Ovary (tissue), 10 donors: ENCODE data around the gene EXOSC10. TPM values are rescaled to one million over a fixed set of nuclear protein-coding genes. Genes with fewer than 3 reads are reported as not detected.

Experiments used
- DNase-seq, 5 donors: peaks; one replicate each; pipeline ENCODE4 v3.0.0-alpha.2; 2019 to 2020
- H3K27ac ChIP-seq, 2 donors: fragments of 200-600 bp; one replicate each; pipeline versions ENCODE4 v1.5.1 to v1.8.0; 2019 to 2022
- H3K27me3 ChIP-seq: fragments of 200-600 bp; one replicate; pipeline ENCODE4 v1.8.0; 2022
- H3K36me3 ChIP-seq: fragments of 200-600 bp; sonication (generic); one replicate; pipeline ENCODE4 v1.5.1; 2019
- H3K4me1 ChIP-seq: one replicate; pipeline ENCODE4 v1.8.1; 2013; ENCODE audit warnings: mild to moderate bottlenecking, moderate library complexity; ENCODE audit not compliant: insufficient read depth
- H3K4me3 ChIP-seq: fragments of 200-600 bp; sonication (generic); one replicate; pipeline ENCODE4 v1.5.1; 2017
- H3K9me3 ChIP-seq, 2 donors: fragments of 200-600 bp in 1 of 2; sonication (generic) in 1 of 2; one replicate each; pipeline versions ENCODE4 v1.5.1 to v1.8.1; 2013 to 2019; ENCODE audit warnings: mild to moderate bottlenecking in 1 of 2, moderate library complexity in 1 of 2
- CTCF ChIP-seq, 3 donors: fragments of 450-650 bp in 2 of 3; fragments of 200-600 bp in 1 of 3; IDR thresholded peaks; one replicate each; pipeline versions ENCODE4 v1.5.1 to v1.8.0; 2016 to 2022; ENCODE audit warnings: antibody characterized with exemption in 3 of 3, mild to moderate bottlenecking in 1 of 3
- EP300 ChIP-seq: sonication (generic); formaldehyde crosslinking; IDR thresholded peaks from one replicate; pipeline ENCODE4 v1.6.1; 2017; ENCODE audit warnings: antibody characterized with exemption
- POLR2A ChIP-seq: fragments of 450-650 bp; IDR thresholded peaks from one replicate; pipeline ENCODE4 v1.6.1; 2017; ENCODE audit warnings: antibody characterized with exemption, mild to moderate bottlenecking, moderate library complexity
- WGBS, 3 donors: extraction: QIAGEN DNeasy Blood & Tissue Kit in 1 of 3; methylation state at CpG; one replicate each; pipeline versions ENCODE4 v1.1.5 to v1.1.7; 2013 to 2017; 5-methylcytosine and 5-hydroxymethylcytosine counted together
- intact Hi-C, 4 donors: fragments of 100-400 bp; cut with DNase I; formaldehyde crosslinking; loops; one replicate each; pipeline versions ENCODE4 v1.11.0 to v1.15.1; 2022 to 2023
- long read RNA-seq, 3 donors: library from polyadenylated mRNA in 2 of 3; unstranded in 2 of 3; transcript quantifications; one replicate each; pipeline ENCODE4 v2.0.0 and lab custom pipeline, GENCODE V29; 2021 to 2026
- polyA plus RNA-seq, 2 donors: library from polyadenylated mRNA; stranded (reverse); fragments of 200-250 nt in 1 of 2; fragments of 350-450 nt in 1 of 2; fragmentation: Illumina TruSeq in 1 of 2; extraction: RNeasy Lipid Tissue Mini Kit (QIAGEN cat#74804) in 1 of 2; gene quantifications; one replicate each; pipeline ENCODE4 v1.2.3, GENCODE V29; 2013 to 2014
- total RNA-seq, 7 donors: library from RNA; depleted of rRNA in 2 of 7; stranded (reverse); fragments of >200 nt in 2 of 7; fragmentation: NEBNext Ultra II Directional in 3 of 7; extraction: Animal tissue kit (Norgen Biotek cat#: 25700) in 3 of 7; gene quantifications; one replicate each; pipeline versions ENCODE4 v1.1.0 to v1.2.4, GENCODE V29; 2016 to 2023
- donor health status: DM: no; HTN: no; CAD: no; lungs with moderate emphysema.
- donor health status: DM: no; HTN: no; CAD: no.
- donor health status: Bipolar disorder and iron deficiency.
- donor health status: DM: yes; HTN: yes; CAD: no.
- donor health status: DM: no; HTN: no; CAD: no.
- donor health status: DM: yes; HTN: yes; CAD: no.

EXOSC10 gene
- 10 to 100 TPM; 36.1 to 56.6 (median 48.6) TPM for total RNA-seq
- 10 to 100 TPM; 42.4 to 60.5 TPM for polyA plus RNA-seq
- long read RNA-seq, donor 1, transcript EXOSC10-202 (25 exons, 2,808 nt) = major isoform, 161 of 346 reads
- long read RNA-seq, donor 1, partial matches to known transcripts = 116 of 346 reads
- long read RNA-seq, donor 1, other reads (novel, unspliced or antisense) = 69 of 346 reads
- long read RNA-seq, donor 2, transcript EXOSC10-202 (25 exons, 2,808 nt) = major isoform, 12 of 63 reads
- long read RNA-seq, donor 2, partial matches to known transcripts = 51 of 63 reads
- long read RNA-seq, donor 2, other reads (novel, unspliced or antisense) = 0 of 63 reads
- long read RNA-seq, donor 3, transcript EXOSC10-202 (25 exons, 2,808 nt) = major isoform, 101 of 140 reads
- long read RNA-seq, donor 3, partial matches to known transcripts = 5 of 140 reads
- long read RNA-seq, donor 3, other reads (novel, unspliced or antisense) = 31 of 140 reads

DNA sequence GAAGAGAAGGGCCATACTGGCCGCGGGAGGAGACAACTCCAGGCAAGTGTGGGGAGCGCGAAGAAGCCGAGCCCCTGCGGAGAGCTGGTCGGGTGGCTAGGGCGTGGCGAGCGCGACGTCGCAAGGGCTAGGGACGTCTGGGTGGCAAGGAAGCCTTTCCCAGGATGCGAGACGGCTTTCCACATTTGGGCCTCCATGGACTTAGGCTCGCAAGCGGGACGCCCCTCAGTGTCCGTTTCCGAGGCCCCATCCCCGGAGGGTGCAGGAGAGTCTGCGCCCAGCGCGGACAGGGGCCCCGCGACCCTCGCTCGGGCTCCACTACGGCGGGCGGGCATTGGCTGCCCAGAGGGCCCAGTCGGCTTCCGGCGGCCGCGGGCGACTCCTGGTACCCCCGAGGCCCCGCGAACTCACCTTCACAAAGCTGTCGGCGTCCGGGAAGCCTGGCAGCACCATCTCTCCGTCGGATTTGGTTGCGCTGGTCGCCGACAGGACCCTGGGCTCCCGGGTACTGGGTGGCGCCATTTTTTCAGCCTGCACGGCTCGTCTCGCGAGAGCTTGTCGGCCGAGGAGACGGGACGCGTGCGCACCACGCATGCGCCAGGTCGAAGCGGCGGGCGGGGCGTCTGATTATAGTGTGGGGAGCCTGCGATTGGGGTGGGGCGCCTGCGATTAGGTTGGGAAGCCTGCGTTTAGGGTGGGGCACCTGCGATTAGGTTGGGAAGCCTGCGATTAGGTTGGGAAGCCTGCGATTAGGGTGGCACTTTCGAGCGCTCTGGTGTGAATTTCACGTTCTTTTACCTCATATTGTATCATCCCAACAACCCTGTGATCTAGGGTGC lies at the start of gene EXOSC10:
TSS of gene EXOSC10 (minus strand) at position 560 of the 839 bp plus-strand sequence. CDS start at position 522, 38 bp downstream.
- Histone ChIP-seq H3K27me3 (no peaks in the 10 kb centered on the region), H3K36me3 (no peaks in the 10 kb centered on the region), H3K4me3 (peak within 1 kb of the TSS; percentile 87), H3K4me1 (peaks cover 4% of the 10 kb centered on the region), H3K27ac (peak within 1 kb of the TSS in 1 of 2 donors; percentile 59), H3K9me3 (no peaks in the 10 kb centered on the region)
- intact Hi-C loops = loop anchor here in 1 of 4 donors (5.0 kb wide), 1 partner anchor 927 kb away; no protein-coding TSS in a partner anchor
- TF ChIP-seq POLR2A = peak; percentile 28
- no peak for TF ChIP-seq EP300
- peak; percentile 92 to 96 (median 94) for DNase-seq
- WGBS, 3 donors = 0 to 1% (median 0%) methylated on average over 46 to 78 of the region's 78 CpGs

GRCh38 chr1:11147197-11147770 lies 47.6 kb upstream of the EXOSC10 start:
- intact Hi-C loops = no loop called here
- H3K27ac ChIP-seq = no peak overlapping the region
- no peaks in the 10 kb centered on the region for H3K9me3 ChIP-seq
- no peaks in the 10 kb centered on the region for H3K36me3 ChIP-seq
- TF ChIP-seq POLR2A = no peak
- no peak for TF ChIP-seq CTCF (IDR thresholded peaks at IDR 0.05)
- no peak for TF ChIP-seq EP300
- WGBS, 3 donors = 20 to 41% (median 25%) methylated on average over 4 of the region's 4 CpGs
- DNase-seq = no peak
- no peaks in the 10 kb centered on the region for H3K27me3 ChIP-seq
- H3K4me3 ChIP-seq = no peak overlapping the region
- H3K4me1 ChIP-seq = peaks cover 15% of the 10 kb centered on the region

DNA sequence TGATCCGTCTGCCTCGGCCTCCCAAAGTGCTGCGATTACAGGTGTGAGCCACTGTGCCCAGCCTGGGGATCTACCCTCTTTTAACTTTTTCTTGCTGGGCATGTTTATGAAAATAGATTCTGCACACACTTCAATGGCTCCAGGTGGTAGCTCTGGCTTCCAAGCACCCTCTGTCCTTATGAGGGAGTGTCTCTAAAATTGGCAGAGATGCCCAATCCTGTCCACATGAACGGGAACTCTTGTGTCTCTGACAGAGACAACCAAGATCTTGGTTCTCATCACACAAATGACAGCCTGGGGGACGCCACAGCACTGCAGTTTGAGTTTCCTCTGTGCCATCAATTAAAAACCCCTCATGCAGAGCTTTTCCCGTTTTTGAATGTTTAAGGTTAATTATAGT lies 46.1 kb upstream of the EXOSC10 start:
- intact Hi-C loops = no loop called here
- H3K27ac ChIP-seq = no peak overlapping the region
- no peak for DNase-seq
- H3K9me3 ChIP-seq = no peaks in the 10 kb centered on the region
- H3K4me3 ChIP-seq = no peak overlapping the region
- 92 to 98% (median 95%) methylated on average over 6 of the region's 6 CpGs for WGBS, 3 donors
- no peaks in the 10 kb centered on the region for H3K27me3 ChIP-seq
- no peak for TF ChIP-seq POLR2A
- TF ChIP-seq EP300 = no peak
- no peak for TF ChIP-seq CTCF (IDR thresholded peaks at IDR 0.05)
- no peaks in the 10 kb centered on the region for H3K36me3 ChIP-seq
- peaks cover 4% of the 10 kb centered on the region for H3K4me1 ChIP-seq

GRCh38 chr1:11144570-11145256 lies 45.0 kb upstream of the EXOSC10 start:
- 68 to 84% (median 81%) methylated on average over 12 of the region's 12 CpGs for WGBS, 3 donors
- DNase-seq = no peak
- intact Hi-C loops = no loop called here
- Histone ChIP-seq H3K4me3 (no peak overlapping the region), H3K27ac (no peak overlapping the region), H3K4me1 (peaks cover 2% of the 10 kb centered on the region), H3K9me3 (no peaks in the 10 kb centered on the region), H3K27me3 (no peaks in the 10 kb centered on the region), H3K36me3 (no peaks in the 10 kb centered on the region)
- TF ChIP-seq CTCF (IDR thresholded peaks at IDR 0.05) = no peak
- no peak for TF ChIP-seq EP300
- TF ChIP-seq POLR2A = no peak
